GM12878 (cell line): Measurements from ENCODE around the gene CYP4Z1.

Source experiments
- BACH1 ChIP-seq: fragments of 450-650 bp; IDR thresholded peaks from 2 replicates; pipeline ENCODE4 v1.6.1; 2017; ENCODE audit warnings: mild to moderate bottlenecking, borderline replicate concordance
- FOXK2 ChIP-seq: fragments of 450-650 bp; IDR thresholded peaks from 2 replicates; pipeline ENCODE4 v1.6.1; 2017; ENCODE audit warnings: mild to moderate bottlenecking, moderate library complexity
- HDGF ChIP-seq: fragments of 450-650 bp; IDR thresholded peaks from 2 replicates; pipeline ENCODE4 v1.6.1; 2016; ENCODE audit warnings: antibody characterized with exemption
- KLF5 ChIP-seq: fragments of 450-650 bp; IDR thresholded peaks from 2 replicates; pipeline ENCODE4 v1.6.1; 2014; ENCODE audit warnings: mild to moderate bottlenecking; ENCODE audit not compliant: partially characterized antibody
- PRDM15 ChIP-seq: fragments of 450-650 bp; formaldehyde crosslinking; IDR thresholded peaks from 2 replicates; pipeline ENCODE4 v1.4.0; 2020; ENCODE audit warnings: mild to moderate bottlenecking, moderate library complexity
- REST ChIP-seq: IDR thresholded peaks from 2 replicates; pipeline ENCODE4 v1.6.1; 2012; ENCODE audit warnings: mild to moderate bottlenecking, low read depth, low read length
- SIN3A ChIP-seq: IDR thresholded peaks from 2 replicates; pipeline ENCODE4 v1.6.1; 2012; ENCODE audit warnings: low read depth, low read length, improper control_type of control experiment
- SMAD1 ChIP-seq: fragments of 450-650 bp; IDR thresholded peaks from 2 replicates; pipeline ENCODE4 v1.6.1; 2018; ENCODE audit warnings: mild to moderate bottlenecking, low read depth; ENCODE audit not compliant: partially characterized antibody
- SREBF2 ChIP-seq: IDR thresholded peaks from 2 replicates; pipeline ENCODE4 v1.6.1; 2012; ENCODE audit warnings: mild to moderate bottlenecking, low read length
- SRF ChIP-seq, 2 experiments: IDR thresholded peaks; 2 replicates each; pipeline ENCODE4 v1.6.1; 2011; ENCODE audit warnings: low read depth in 2 of 2, low read length in 2 of 2, mild to moderate bottlenecking in 1 of 2, moderate library complexity in 1 of 2
- ZNF384 ChIP-seq: IDR thresholded peaks from 2 replicates; pipeline ENCODE4 v1.6.1; 2012; ENCODE audit warnings: low read depth, mild to moderate bottlenecking, low read length, improper control_type of control experiment, borderline replicate concordance
- TF ChIP-seq, protein P1 (sequence below): IDR thresholded peaks from 2 replicates; pipeline ENCODE4 v1.6.1; 2011; ENCODE audit warnings: low read depth, mild to moderate bottlenecking, low read length, moderate library complexity, borderline replicate concordance; ENCODE audit errors: extremely low read depth
- TF ChIP-seq, protein P2 (sequence below), 3 experiments: IDR thresholded peaks in 2 of 3; conservative IDR thresholded peaks in 1 of 3; 2 replicates each; pipeline ENCODE4 v1.5.1; 2011; ENCODE audit warnings: low read depth in 3 of 3, low read length in 3 of 3, mild to moderate bottlenecking in 3 of 3, control low read depth in 2 of 3, moderate library complexity in 2 of 3, inconsistent platforms in 1 of 3, mixed read lengths in 1 of 3; ENCODE audit not compliant: control insufficient read depth in 2 of 3, insufficient read depth in 1 of 3; ENCODE audit errors: extremely low read depth in 1 of 3
- TF ChIP-seq, protein P3 (sequence below): IDR thresholded peaks from 2 replicates; pipeline ENCODE4 v1.6.1; 2012; ENCODE audit warnings: low read depth, low read length, improper control_type of control experiment

DNA sequence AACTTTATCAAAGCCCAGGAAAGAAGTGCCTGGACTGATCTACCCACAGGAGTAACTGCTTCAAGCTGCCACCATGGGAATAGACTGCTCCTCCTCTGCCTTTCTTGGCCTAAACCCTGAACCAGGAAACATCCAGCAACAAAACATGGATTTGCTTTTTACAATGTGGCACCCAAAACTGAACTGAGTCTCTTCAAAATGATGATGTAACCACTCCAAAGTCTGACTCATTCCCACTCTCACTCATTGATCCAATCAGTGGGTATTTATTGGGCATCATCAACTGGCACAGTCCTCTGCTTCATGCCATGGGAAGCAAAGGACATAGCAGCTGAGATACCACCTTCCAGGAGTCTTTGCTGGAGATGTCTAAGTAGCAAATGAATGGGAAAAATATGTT, 93.7 kb downstream of the CYP4Z1 start:
- TF ChIP-seq, protein P1, sequence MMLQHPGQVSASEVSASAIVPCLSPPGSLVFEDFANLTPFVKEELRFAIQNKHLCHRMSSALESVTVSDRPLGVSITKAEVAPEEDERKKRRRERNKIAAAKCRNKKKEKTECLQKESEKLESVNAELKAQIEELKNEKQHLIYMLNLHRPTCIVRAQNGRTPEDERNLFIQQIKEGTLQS: no peak
- TF ChIP-seq, protein P2, sequence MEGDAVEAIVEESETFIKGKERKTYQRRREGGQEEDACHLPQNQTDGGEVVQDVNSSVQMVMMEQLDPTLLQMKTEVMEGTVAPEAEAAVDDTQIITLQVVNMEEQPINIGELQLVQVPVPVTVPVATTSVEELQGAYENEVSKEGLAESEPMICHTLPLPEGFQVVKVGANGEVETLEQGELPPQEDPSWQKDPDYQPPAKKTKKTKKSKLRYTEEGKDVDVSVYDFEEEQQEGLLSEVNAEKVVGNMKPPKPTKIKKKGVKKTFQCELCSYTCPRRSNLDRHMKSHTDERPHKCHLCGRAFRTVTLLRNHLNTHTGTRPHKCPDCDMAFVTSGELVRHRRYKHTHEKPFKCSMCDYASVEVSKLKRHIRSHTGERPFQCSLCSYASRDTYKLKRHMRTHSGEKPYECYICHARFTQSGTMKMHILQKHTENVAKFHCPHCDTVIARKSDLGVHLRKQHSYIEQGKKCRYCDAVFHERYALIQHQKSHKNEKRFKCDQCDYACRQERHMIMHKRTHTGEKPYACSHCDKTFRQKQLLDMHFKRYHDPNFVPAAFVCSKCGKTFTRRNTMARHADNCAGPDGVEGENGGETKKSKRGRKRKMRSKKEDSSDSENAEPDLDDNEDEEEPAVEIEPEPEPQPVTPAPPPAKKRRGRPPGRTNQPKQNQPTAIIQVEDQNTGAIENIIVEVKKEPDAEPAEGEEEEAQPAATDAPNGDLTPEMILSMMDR (IDR thresholded peaks at IDR 0.05 in 2 of 3, conservative IDR thresholded peaks at IDR 0.05 in 1 of 3; ENCODE audit: control insufficient read depth in 2 of 3, extremely low read depth in 1 of 3, insufficient read depth in 1 of 3, low read depth in 3 of 3, low read length in 3 of 3): no peak
- TF ChIP-seq SREBF2 (no peak), FOXK2 (no peak), ZNF384 (no peak), HDGF (no peak), KLF5 (no peak), PRDM15 (CRISPR knock-in tag) (no peak), BACH1 (no peak), REST (no peak), SMAD1 (no peak), SIN3A (no peak), SRF (IDR thresholded peaks at IDR 0.05; ENCODE audit: low read depth in 2 of 2, low read length in 2 of 2) (no peak)
- TF ChIP-seq, protein P3, sequence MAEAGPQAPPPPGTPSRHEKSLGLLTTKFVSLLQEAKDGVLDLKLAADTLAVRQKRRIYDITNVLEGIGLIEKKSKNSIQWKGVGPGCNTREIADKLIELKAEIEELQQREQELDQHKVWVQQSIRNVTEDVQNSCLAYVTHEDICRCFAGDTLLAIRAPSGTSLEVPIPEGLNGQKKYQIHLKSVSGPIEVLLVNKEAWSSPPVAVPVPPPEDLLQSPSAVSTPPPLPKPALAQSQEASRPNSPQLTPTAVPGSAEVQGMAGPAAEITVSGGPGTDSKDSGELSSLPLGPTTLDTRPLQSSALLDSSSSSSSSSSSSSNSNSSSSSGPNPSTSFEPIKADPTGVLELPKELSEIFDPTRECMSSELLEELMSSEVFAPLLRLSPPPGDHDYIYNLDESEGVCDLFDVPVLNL: no peak
